RPMI7951 (cell line): Measurements from ENCODE around the gene RNF214. TPM values are rescaled to one million over a fixed set of nuclear protein-coding genes. Genes with fewer than 3 reads are reported as not detected.
A peak's percentile ranks its signal among the peaks of the same experiment; 100 is the strongest.

Source experiments
- DNase-seq: peaks from one replicate; pipeline ENCODE4 v3.0.0-alpha.2; 2012; ENCODE audit warnings: low read depth
- total RNA-seq: library from RNA; depleted of rRNA; stranded (reverse); fragments of >200 nt; shearing (Covaris generic); gene quantifications from 2 replicates; pipeline ENCODE4 v1.2.3, GENCODE V29; 2014

RNF214 gene
- total RNA-seq, 1 experiment from 2014 or later: 7.1 TPM

- DNase-seq: no peak
Measured at GRCh38 chr11:117214404-117215110, 17.9 kb upstream of the RNF214 start.

- DNase-seq: no peak
Measured at GRCh38 chr11:117217141-117218084, 15.1 kb upstream of the RNF214 start.

- DNase-seq: no peak
Measured at GRCh38 chr11:117218133-117218915, 14.1 kb upstream of the RNF214 start.

- DNase-seq: no peak
Measured at GRCh38 chr11:117219001-117219400, 13.5 kb upstream of the RNF214 start.

GRCh38 chr11:117219455-117219854 is 13.0 kb upstream of the RNF214 start:
- DNase-seq: no peak

GRCh38 chr11:117219995-117220394 is 12.5 kb upstream of the RNF214 start:
- DNase-seq: no peak

- DNase-seq: no peak
Measured at GRCh38 chr11:117220568-117220967, 11.9 kb upstream of the RNF214 start.

GRCh38 chr11:117220999-117221774 is 11.3 kb upstream of the RNF214 start:
- DNase-seq: no peak

GRCh38 chr11:117221775-117222517 is 10.5 kb upstream of the RNF214 start:
- DNase-seq: peak; percentile 67

GRCh38 chr11:117222991-117223740 is 9.3 kb upstream of the RNF214 start:
- DNase-seq: no peak

GRCh38 chr11:117223741-117224689 is 8.5 kb upstream of the RNF214 start:
- DNase-seq: no peak

GRCh38 chr11:117225553-117226170 is 6.8 kb upstream of the RNF214 start:
- no peak for DNase-seq

GRCh38 chr11:117226388-117227385 is 5.8 kb upstream of the RNF214 start:
- DNase-seq: peak; percentile 77

GRCh38 chr11:117228091-117228490 is 4.4 kb upstream of the RNF214 start:
- no peak for DNase-seq

GRCh38 chr11:117229411-117229810 is 3.1 kb upstream of the RNF214 start:
- DNase-seq: no peak

- DNase-seq: no peak
Measured at GRCh38 chr11:117229931-117230285, 2.6 kb upstream of the RNF214 start.
